Heart left ventricle (tissue), 16 donors: ENCODE measurements around the gene C1QTNF6. TPM values are rescaled to one million over a fixed set of nuclear protein-coding genes. Genes with fewer than 3 reads are reported as not detected.

ENCODE experiments used
- ATAC-seq, 4 donors: fragments of 200-7000 bp; cut with Tn5 transposase; one replicate each; pipeline ENCODE4 v1.9.1; 2020 to 2022; ENCODE audit warnings: moderate library complexity in 4 of 4, mild to moderate bottlenecking in 3 of 4, moderate number of reproducible peaks in 1 of 4
- DNase-seq, 5 donors: peaks; one replicate each; pipeline ENCODE4 v3.0.0-alpha.2; 2020
- H3K27ac ChIP-seq, 12 donors: fragments of 200-600 bp; sonication (generic) in 4 of 12; one replicate each; pipeline versions ENCODE4 v1.5.0 to v1.8.0; 2016 to 2022; ENCODE audit warnings: mild to moderate bottlenecking in 2 of 12
- H3K27me3 ChIP-seq, 9 donors: fragments of 200-600 bp; sonication (generic) in 2 of 9; one replicate each; pipeline versions ENCODE4 v1.5.1 to v1.8.0; 2016 to 2022; ENCODE audit warnings: mild to moderate bottlenecking in 3 of 9
- H3K36me3 ChIP-seq, 9 donors: fragments of 200-600 bp; sonication (generic) in 2 of 9; one replicate each; pipeline versions ENCODE4 v1.5.0 to v1.8.0; 2018 to 2022; ENCODE audit warnings: mild to moderate bottlenecking in 2 of 9
- H3K4me1 ChIP-seq, 12 donors: fragments of 200-600 bp; sonication (generic) in 4 of 12; one replicate each; pipeline versions ENCODE4 v1.5.0 to v1.8.0; 2016 to 2022; ENCODE audit warnings: mild to moderate bottlenecking in 3 of 12
- H3K4me3 ChIP-seq, 12 donors: fragments of 200-600 bp; sonication (generic) in 4 of 12; one replicate each; pipeline versions ENCODE4 v1.5.0 to v1.8.0; 2017 to 2022; ENCODE audit warnings: mild to moderate bottlenecking in 9 of 12, moderate library complexity in 4 of 12
- H3K9me3 ChIP-seq, 12 donors: fragments of 200-600 bp; sonication (generic) in 4 of 12; one replicate each; pipeline versions ENCODE4 v1.5.0 to v1.8.0; 2016 to 2022; ENCODE audit warnings: mild to moderate bottlenecking in 1 of 12
- POLR2A ChIP-seq, 2 donors: fragments of 450-650 bp; IDR thresholded peaks; one replicate each; pipeline ENCODE4 v1.6.1; 2017; ENCODE audit warnings: antibody characterized with exemption in 2 of 2, mild to moderate bottlenecking in 2 of 2, moderate library complexity in 2 of 2
- WGBS, 4 donors: extraction: QIAGEN DNeasy Blood & Tissue Kit in 2 of 4; methylation state at CpG; one replicate each; pipeline versions ENCODE4 v1.1.5 to v1.1.7; 2013 to 2018; 5-methylcytosine and 5-hydroxymethylcytosine counted together
- intact Hi-C, 10 donors: fragments of 100-400 bp; cut with DNase I; formaldehyde crosslinking; loops; one replicate each; pipeline versions ENCODE4 v1.11.1 to v1.14.2; 2022
- polyA plus RNA-seq, 2 donors: library from polyadenylated mRNA; stranded (reverse); fragments of 200-250 nt; gene quantifications; one replicate each; pipeline ENCODE4 v1.2.3, GENCODE V29; 2013
- total RNA-seq, 9 donors: library from RNA; depleted of rRNA in 2 of 9; stranded (reverse); fragments of >200 nt in 2 of 9; fragmentation: NEBNext Ultra II Directional in 3 of 9; extraction: Animal tissue kit (Norgen Biotek cat#: 25700) in 3 of 9; gene quantifications; one replicate each; pipeline versions ENCODE4 v1.1.0 to v1.2.4, GENCODE V29; 2016 to 2023
- TF ChIP-seq, protein P1 (sequence below), 12 donors: fragments of 200-600 bp; sonication (generic) in 4 of 12; IDR thresholded peaks; one replicate each; pipeline versions ENCODE4 v1.5.0 to v1.8.0; 2018 to 2022; ENCODE audit warnings: antibody characterized with exemption in 12 of 12, mild to moderate bottlenecking in 5 of 12
- donor health status: ischemic (EF 13 %, LVEDD 7.1; RV severe dilation, severe dysfunction).
- donor health status: healthy with polysubstance abuse.
- donor health status: DM: no; HTN: yes; CAD: no.
- donor health status: DM: no; HTN: no; CAD: no.
- donor health status: ischemic (EF 25% LVEDD 6.9; RV normal size, moderate dysfunction).
- donor health status: ischemic (EF 25% LVEDD 5.7; RV mildly dilated, moderate dysfunction).
- donor health status: healthy.
- donor health status: DM: yes; HTN: yes; CAD: no.
- donor health status: ischemic (EF 35%, LVEDD 5.7; RV mildly dilated, moderate dysfunction).
- donor health status: nonischemic (EF 11% LVEDD 7.7; RV severe dilation, severe dysfunction).
- donor health status: DM: yes; HTN: yes; CAD: no.
- donor health status: PGD.
- donor health status: ischemic (EF 29% LVEDD 5.4; RV normal size, mild dysfunction).
- donor health status: nonischemic (EF 23%, LVEDD 6.1; RV moderate dilation, normal function).

Gene C1QTNF6
- total and polyA plus RNA-seq, 11 donors = 0.31 to 11.9 (median 1.4) TPM

DNA sequence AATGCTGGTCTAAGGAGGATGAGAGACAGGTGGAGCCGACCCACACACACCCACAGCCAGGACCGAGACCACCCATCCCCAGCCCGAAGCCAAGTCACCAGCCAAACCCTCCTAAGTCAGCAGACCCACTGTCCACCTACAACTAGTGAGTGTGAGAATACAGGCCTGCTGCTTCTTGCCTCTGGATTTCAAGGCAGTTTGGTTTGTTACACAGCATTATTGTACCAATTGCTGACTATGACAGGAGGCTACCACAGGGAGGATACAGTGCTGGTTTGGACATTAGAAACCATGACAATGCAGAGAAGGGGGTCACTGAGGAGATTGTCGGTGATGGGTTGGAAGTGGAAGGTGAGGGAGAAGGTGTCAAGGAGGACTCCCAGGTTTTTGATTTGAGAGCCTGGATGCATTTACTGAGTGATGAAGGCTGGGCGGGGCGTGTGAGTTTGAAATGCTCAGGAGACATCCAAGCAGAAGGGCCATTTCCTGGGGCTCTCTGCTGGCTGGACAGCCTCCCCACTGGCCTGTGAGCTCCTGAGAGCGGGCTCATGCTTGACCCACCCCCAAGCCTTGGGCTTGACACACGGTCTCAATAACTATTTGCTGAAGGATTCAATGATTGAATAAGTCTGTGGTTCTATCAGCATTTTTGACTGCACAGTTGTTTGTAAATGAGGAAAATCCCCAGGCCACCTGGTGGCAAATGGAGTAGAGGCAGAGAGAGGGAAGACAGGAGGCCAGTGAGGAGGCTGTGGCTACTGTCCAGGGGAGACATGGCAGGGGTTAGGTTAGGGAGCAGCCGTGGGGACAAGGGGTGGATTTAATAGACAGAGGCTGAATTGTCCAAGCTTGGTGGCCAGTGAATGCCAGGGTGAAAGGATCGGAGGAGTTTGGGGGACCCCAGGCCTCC, 33.6 kb upstream of the C1QTNF6 start:
- H3K4me3 ChIP-seq = no peak overlapping the region
- H3K27me3 ChIP-seq = peaks cover 0 to 18% (median 3%) of the 10 kb centered on the region in 9 donors
- intact Hi-C loops = no loop called here
- DNase-seq = no peak
- peak overlapping the region in 1 of 12 donors; percentile 81 for H3K27ac ChIP-seq
- ATAC-seq = no peak
- peaks cover 0 to 52% (median 0%) of the 10 kb centered on the region in 12 donors for H3K4me1 ChIP-seq
- H3K36me3 ChIP-seq = peaks cover 0 to 24% (median 0%) of the 10 kb centered on the region in 9 donors
- 88 to 93% (median 90%) methylated on average over 7 to 10 of the region's 10 CpGs for WGBS, 4 donors
- H3K9me3 ChIP-seq = peaks cover 0 to 3% (median 0%) of the 10 kb centered on the region in 12 donors
- TF ChIP-seq, protein P1, sequence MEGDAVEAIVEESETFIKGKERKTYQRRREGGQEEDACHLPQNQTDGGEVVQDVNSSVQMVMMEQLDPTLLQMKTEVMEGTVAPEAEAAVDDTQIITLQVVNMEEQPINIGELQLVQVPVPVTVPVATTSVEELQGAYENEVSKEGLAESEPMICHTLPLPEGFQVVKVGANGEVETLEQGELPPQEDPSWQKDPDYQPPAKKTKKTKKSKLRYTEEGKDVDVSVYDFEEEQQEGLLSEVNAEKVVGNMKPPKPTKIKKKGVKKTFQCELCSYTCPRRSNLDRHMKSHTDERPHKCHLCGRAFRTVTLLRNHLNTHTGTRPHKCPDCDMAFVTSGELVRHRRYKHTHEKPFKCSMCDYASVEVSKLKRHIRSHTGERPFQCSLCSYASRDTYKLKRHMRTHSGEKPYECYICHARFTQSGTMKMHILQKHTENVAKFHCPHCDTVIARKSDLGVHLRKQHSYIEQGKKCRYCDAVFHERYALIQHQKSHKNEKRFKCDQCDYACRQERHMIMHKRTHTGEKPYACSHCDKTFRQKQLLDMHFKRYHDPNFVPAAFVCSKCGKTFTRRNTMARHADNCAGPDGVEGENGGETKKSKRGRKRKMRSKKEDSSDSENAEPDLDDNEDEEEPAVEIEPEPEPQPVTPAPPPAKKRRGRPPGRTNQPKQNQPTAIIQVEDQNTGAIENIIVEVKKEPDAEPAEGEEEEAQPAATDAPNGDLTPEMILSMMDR (IDR thresholded peaks at IDR 0.05) = no peak
- TF ChIP-seq POLR2A (IDR thresholded peaks at IDR 0.05) = no peak

DNA sequence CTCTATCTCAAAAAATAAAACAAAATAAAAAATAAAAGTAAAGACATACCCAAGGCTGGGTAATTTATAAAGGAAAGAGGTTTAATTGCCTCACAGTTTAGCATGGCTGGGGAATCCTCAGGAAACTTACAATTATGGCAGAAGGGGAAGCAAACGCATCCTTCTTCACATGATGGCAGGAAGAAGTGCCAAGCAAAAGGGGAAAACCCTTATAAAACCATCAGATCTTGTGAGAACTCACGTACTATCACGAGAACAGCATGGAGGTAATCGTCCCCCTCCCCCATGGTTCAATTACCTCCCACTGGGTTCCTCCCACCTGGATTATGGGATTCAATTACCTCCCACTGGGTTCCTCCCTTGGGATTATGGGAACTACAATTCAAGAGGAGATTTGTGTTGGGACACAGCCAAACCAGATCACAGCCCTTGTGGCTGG, 32.5 kb upstream of the C1QTNF6 start:
- TF ChIP-seq POLR2A (IDR thresholded peaks at IDR 0.05) = no peak
- TF ChIP-seq, protein P1 (IDR thresholded peaks at IDR 0.05) = no peak
- ATAC-seq (no peak), DNase-seq (no peak)
- WGBS, 4 donors = 40 to 50% (median 49%) methylated on average over 4 of the region's 4 CpGs
- no peak overlapping the region for H3K4me3 ChIP-seq
- H3K9me3 ChIP-seq = peaks cover 0 to 3% (median 0%) of the 10 kb centered on the region in 12 donors
- intact Hi-C loops = no loop called here
- peaks cover 0 to 14% (median 0%) of the 10 kb centered on the region in 9 donors for H3K36me3 ChIP-seq
- H3K27ac ChIP-seq = peak overlapping the region in 1 of 12 donors; percentile 49
- H3K4me1 ChIP-seq = peaks cover 0 to 52% (median 0%) of the 10 kb centered on the region in 12 donors
- peaks cover 0 to 18% (median 3%) of the 10 kb centered on the region in 9 donors for H3K27me3 ChIP-seq

DNA sequence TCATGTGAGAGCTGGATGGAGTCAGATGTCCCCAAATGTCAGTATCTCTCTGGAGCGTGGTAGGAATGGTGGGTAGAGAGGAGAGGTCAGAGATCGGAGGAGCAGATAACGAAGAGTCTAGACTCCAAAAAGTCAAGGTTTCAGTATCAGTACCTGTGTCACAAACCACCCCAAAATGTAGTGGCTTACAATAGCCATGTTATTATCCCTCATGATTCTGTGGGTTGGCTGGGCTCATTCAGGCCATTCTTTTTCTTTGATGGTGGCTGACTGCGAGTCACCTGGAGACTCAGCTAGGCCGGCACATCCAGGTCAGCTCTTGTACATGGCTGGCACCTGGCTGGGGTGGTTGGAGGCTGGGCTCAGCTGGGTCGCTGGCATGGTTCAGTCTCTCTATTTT, 31.5 kb upstream of the C1QTNF6 start:
- ATAC-seq (no peak), DNase-seq (no peak)
- Histone ChIP-seq H3K27me3 (peaks cover 0 to 24% (median 3%) of the 10 kb centered on the region in 9 donors), H3K36me3 (peaks cover 0 to 4% (median 0%) of the 10 kb centered on the region in 9 donors), H3K4me3 (no peak overlapping the region), H3K9me3 (peaks cover 0 to 3% (median 0%) of the 10 kb centered on the region in 12 donors), H3K27ac (peak overlapping the region in 1 of 12 donors; percentile 49), H3K4me1 (peaks cover 0 to 44% (median 0%) of the 10 kb centered on the region in 12 donors)
- no peak for TF ChIP-seq POLR2A (IDR thresholded peaks at IDR 0.05)
- TF ChIP-seq, protein P1 (IDR thresholded peaks at IDR 0.05) = no peak
- intact Hi-C loops = no loop called here
- WGBS, 4 donors = 80 to 85% (median 84%) methylated on average over 6 of the region's 6 CpGs

DNA sequence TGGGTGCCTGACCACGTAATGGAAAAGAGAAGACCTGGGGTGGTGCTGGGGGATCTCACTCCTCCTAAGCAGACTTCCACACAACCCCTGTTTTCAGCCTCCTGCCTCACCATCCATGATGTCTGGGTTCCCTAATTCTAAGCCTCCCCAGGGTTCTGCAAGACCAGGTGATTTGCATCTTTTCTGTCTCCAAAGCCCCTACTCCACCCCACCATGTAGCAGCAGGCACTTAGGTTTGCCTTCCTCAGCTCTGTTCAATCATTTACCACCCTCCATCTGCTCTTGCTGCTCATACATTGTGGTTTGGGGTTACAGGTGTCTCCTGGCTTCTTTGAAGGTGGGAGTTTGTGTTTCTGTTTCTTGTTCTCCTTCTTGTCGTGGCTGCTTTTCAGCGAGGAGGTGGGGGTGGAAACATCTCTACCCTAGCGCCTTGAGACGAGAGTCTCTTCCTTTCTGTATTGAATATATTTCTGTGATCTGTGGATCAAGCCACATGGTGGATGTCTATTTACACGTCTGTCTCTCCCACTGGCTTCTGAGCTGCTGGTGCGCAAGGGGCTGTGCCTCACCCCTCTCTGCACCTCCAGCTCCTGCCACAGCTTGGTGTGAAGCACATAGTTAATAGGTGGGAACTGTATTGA, 30.8 kb upstream of the C1QTNF6 start:
- Histone ChIP-seq H3K27me3 (peaks cover 0 to 28% (median 3%) of the 10 kb centered on the region in 9 donors), H3K9me3 (peaks cover 0 to 3% (median 0%) of the 10 kb centered on the region in 12 donors), H3K36me3 (no peaks in the 10 kb centered on the region), H3K4me3 (no peak overlapping the region), H3K4me1 (peaks cover 0 to 37% (median 0%) of the 10 kb centered on the region in 12 donors), H3K27ac (peak overlapping the region in 1 of 12 donors; percentile 39)
- DNase-seq (no peak), ATAC-seq (no peak)
- intact Hi-C loops = no loop called here
- WGBS, 4 donors = 43 to 59% (median 50%) methylated on average over 7 of the region's 7 CpGs
- TF ChIP-seq POLR2A (IDR thresholded peaks at IDR 0.05) = no peak
- TF ChIP-seq, protein P1 (IDR thresholded peaks at IDR 0.05) = no peak
